ENCODE data around the gene LDB2.

Gene LDB2

DNA sequence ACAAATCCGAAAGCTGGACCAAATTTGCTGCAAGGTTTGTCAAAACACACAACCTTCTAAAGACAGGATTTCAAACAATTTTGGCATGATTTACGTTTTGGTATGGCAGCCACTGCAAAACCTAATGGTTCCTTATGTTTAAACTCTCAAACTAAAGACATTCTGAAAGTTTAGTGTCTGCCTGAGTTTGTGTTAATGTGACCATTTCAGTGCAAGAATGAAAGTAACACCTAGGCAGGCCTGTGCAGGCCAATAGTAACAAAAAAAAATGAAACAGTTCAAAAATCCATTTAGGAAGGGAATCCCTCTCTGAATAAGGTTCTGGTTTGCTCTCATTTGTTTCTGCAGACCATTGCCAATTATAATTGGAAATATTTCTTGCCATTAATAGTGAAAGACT lies 1.9 kb upstream of the LDB2 start:
- Mint-ChIP-seq H3K4me1 (ENCODE audit: low read depth) (peaks cover 5% of the 10 kb centered on the region), H3K9me3 (no peaks in the 10 kb centered on the region), H3K27ac (no peak overlapping the region), H3K36me3 (ENCODE audit: low read depth) (no peaks in the 10 kb centered on the region), H3K27me3 (ENCODE audit: low read depth) (peaks cover 20% of the 10 kb centered on the region), H3K4me3 (no peak overlapping the region)
- no peak for DNase-seq (ENCODE audit: low spot score)

DNA sequence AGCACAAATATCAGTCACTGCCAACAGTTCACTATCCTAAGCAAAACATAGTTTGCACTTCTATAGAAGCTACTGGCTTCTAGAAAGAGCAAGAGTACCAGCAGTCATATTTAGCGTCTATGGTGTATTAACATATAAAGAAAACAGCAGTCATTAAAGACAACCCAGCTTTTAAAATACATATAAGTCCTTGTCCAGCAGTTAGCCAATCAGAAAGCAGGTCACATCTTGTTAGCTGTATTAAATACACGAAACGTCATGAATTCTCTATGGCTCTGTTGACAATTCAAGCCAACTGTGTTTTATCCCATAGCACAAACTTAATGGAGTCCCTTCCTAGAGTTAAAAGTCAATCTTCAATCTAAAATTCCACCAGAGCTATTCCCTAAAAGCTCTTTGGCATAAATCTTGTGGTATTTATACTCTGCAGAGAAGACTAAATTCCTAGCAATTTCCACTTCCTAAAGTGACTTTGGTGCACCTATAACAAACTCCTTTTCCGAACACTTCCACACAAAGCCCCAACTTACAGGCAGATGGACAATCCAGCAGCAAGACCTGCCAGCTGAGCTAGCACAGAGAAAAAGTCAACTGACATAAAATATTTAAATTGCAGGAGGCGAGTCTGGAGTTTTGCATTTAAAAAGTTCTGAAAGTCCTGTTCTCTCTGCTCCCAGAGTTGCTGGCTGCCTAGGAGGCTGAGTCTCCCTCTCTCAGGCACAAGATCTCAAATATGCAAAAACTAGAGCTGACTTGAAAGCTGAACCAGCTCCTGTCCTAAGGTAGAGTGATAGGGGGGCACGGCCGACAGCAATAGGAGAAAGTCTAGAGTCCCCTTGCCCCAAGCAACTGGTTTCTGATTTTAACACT lies 1.3 kb downstream of the LDB2 start:
- H3K27ac Mint-ChIP-seq, result no peak overlapping the region
- H3K27me3 Mint-ChIP-seq (ENCODE audit: low read depth), result peaks cover 22% of the 10 kb centered on the region
- no peak overlapping the region for H3K4me3 Mint-ChIP-seq
- H3K9me3 Mint-ChIP-seq, result no peaks in the 10 kb centered on the region
- no peaks in the 10 kb centered on the region for H3K36me3 Mint-ChIP-seq (ENCODE audit: low read depth)
- no peak for DNase-seq (ENCODE audit: low spot score)
- H3K4me1 Mint-ChIP-seq (ENCODE audit: low read depth), result peaks cover 21% of the 10 kb centered on the region

DNA sequence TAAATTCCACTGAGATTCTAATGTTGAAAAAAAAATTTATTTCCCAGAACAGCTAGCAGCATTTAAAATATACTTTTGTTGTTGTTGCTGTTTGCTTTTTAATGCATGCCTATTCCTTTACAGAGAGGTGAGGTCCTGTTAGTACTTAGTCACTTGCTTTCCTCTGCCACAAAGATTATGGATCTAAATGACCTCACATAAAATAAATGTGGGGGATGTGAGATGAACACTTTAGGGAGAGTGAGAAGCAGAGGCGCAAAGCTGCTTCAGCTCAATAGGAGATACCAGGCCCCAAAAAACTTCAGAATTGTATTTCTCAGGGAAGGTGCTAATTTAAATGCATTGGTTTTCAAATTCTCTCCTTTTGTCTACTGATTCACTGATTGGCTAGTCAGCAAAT lies 4.0 kb downstream of the LDB2 start:
- Mint-ChIP-seq H3K27ac (no peak overlapping the region), H3K36me3 (ENCODE audit: low read depth) (no peaks in the 10 kb centered on the region), H3K9me3 (no peaks in the 10 kb centered on the region), H3K4me1 (ENCODE audit: low read depth) (peaks cover 38% of the 10 kb centered on the region), H3K4me3 (no peak overlapping the region), H3K27me3 (ENCODE audit: low read depth) (peaks cover 22% of the 10 kb centered on the region)
- no peak for DNase-seq (ENCODE audit: low spot score)

DNA sequence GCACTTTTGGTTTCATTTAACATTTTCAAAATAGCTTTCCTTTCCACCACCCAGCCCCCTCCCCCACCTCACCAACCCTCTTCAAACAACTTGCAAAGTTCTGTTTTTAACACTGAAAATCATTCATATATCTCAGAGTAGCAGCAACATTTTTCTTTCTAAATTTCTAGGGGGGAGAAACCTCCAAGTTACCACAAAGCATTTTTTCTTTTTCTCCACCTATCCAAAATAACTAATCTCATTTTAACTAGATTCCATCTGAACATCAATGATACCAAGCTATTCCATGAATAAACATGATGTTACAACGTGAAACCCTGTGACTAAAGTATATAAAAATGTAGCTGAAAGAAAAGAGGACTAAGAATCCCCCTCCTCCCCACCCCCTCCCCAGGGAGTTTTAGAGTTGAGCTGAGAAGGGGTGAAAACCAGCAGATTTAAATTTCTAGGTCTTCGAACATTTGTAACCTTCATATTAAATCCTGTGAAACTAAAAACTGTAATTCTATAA lies 5.2 kb downstream of the LDB2 start:
- DNase-seq (ENCODE audit: low spot score), result no peak
- Mint-ChIP-seq H3K27me3 (ENCODE audit: low read depth) (peaks cover 19% of the 10 kb centered on the region), H3K27ac (peak overlapping the region; percentile 33), H3K9me3 (no peaks in the 10 kb centered on the region), H3K4me1 (ENCODE audit: low read depth) (peaks cover 37% of the 10 kb centered on the region), H3K36me3 (ENCODE audit: low read depth) (no peaks in the 10 kb centered on the region), H3K4me3 (peak overlapping the region; percentile 61)

DNA sequence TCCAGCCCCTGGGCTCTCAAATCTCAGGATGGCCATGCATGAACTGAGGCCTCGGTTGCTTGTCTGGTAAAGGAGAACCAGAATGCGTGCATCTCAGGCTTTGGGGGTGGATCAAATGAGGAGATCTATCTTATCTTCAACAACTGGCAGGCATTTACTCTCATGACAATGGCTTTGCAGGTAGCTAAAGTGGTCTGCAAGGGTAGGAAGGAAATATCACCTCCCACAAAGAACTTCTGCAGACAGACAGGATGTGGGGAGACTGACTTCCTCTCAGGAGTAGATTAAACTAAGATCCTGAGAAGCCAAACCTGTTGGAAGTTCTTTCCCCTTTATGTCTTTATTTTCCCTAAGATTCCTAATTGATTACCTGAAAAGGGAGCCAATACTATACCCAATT lies 7.8 kb downstream of the LDB2 start:
- Mint-ChIP-seq H3K4me1 (ENCODE audit: low read depth) (peaks cover 35% of the 10 kb centered on the region), H3K27me3 (ENCODE audit: low read depth) (peaks cover 2% of the 10 kb centered on the region), H3K4me3 (peak overlapping the region; percentile 10), H3K36me3 (ENCODE audit: low read depth) (no peaks in the 10 kb centered on the region), H3K9me3 (no peaks in the 10 kb centered on the region), H3K27ac (no peak overlapping the region)
- DNase-seq (ENCODE audit: low spot score), result no peak

DNA sequence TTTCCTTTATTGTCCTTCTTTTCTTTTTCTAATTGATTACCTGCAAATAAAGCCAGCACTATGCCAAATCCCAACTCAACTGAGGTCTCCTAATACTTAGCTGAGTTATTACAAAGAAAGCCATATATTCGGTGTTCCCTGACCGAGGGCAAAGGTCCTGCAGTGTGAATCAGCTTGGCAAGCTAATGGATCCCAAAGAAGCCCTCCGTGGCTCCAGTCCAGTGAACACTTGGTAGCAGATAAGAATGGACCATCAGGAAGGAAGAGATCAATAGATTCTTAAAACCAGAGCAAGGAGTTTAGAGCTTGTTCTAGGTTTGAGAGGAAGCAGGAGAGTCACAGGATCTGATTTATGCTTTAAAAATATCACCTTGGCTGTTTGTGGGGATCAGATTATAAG lies 8.5 kb downstream of the LDB2 start:
- Mint-ChIP-seq H3K36me3 (ENCODE audit: low read depth) (no peaks in the 10 kb centered on the region), H3K9me3 (no peaks in the 10 kb centered on the region), H3K4me1 (ENCODE audit: low read depth) (peaks cover 35% of the 10 kb centered on the region), H3K4me3 (no peak overlapping the region), H3K27me3 (ENCODE audit: low read depth) (peaks cover 2% of the 10 kb centered on the region), H3K27ac (no peak overlapping the region)
- no peak for DNase-seq (ENCODE audit: low spot score)

DNA sequence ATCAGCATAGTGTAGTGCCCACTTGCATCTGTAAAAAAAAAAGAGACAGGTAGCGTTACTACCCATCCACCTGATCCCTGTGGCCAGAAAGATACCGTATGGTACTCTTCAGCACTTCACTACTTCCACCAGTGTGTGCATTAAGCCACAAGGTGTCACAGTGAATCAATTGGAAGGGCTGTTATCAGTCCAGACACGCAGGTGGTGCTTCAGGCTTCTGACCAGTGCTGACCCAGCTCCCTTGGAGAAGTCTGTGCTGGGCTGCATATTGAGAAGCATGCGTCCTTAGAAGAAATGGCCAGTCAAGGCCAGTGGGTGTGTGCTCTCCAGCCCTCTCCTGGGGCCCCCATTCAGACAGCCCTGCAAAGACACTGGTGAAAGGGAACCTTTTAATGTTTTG lies 10.6 kb downstream of the LDB2 start:
- Mint-ChIP-seq H3K4me1 (ENCODE audit: low read depth) (peaks cover 24% of the 10 kb centered on the region), H3K36me3 (ENCODE audit: low read depth) (no peaks in the 10 kb centered on the region), H3K27ac (no peak overlapping the region), H3K27me3 (ENCODE audit: low read depth) (no peaks in the 10 kb centered on the region), H3K9me3 (no peaks in the 10 kb centered on the region), H3K4me3 (no peak overlapping the region)
- no peak for DNase-seq (ENCODE audit: low spot score)

DNA sequence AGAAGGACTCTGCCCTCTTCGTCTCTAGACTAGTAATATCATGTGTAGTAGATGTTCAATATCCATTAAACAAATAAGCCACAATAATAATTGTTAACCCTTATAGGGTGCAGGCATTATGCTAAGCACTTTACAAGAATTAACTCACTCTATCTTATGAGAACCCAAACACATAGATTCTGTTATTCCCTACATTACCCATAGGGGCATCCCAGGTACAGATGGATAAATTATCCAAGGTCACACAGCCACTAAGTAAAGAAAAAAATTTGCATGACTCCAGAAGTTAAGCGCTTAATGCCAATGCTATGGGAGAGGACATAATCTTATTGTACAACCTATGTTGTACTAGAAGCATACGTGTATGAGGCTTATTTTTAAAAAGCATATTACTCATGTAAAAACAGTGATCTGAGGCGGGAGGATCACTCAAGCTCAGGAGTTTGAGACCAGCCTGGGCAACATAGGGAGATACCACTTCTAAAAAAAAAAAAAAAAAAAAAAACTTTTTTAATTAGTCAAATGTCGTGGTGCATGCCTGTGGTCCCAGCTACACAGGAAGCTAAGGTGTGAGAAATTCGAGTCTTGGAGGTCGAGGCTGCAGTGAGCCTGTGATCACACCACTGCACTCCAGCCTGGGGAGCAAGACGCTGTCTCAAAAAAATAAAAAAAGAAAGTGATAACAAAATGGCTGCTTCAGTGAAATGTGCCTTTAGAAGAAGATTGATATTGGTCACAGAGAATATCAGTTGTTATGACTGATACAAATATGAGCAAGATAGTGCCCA lies 13.6 kb downstream of the LDB2 start:
- Mint-ChIP-seq H3K27me3 (ENCODE audit: low read depth) (no peaks in the 10 kb centered on the region), H3K27ac (no peak overlapping the region), H3K9me3 (no peaks in the 10 kb centered on the region), H3K4me3 (no peak overlapping the region), H3K4me1 (ENCODE audit: low read depth) (peaks cover 3% of the 10 kb centered on the region), H3K36me3 (ENCODE audit: low read depth) (no peaks in the 10 kb centered on the region)
- DNase-seq (ENCODE audit: low spot score), result no peak

DNA sequence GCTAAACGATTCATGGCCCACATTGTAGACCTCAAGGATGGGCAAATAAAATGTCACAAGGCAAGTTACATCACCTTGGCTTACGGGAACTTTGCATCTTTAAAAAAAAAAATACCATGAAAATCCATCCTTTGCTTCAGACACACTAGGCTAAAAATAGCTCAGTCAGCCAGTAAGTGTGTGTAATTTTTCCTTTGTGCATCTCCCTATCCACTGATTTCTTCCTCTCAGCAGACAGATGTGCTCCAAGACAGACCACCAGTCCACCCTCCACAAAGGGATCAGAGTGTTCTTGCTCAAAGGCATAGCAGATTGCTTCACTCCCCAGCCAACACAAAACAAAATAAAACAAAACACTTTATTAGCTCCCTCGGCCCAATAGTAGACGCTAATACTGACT lies 14.6 kb downstream of the LDB2 start:
- H3K4me1 Mint-ChIP-seq (ENCODE audit: low read depth), result no peaks in the 10 kb centered on the region
- H3K36me3 Mint-ChIP-seq (ENCODE audit: low read depth), result no peaks in the 10 kb centered on the region
- no peak overlapping the region for H3K4me3 Mint-ChIP-seq
- H3K27me3 Mint-ChIP-seq (ENCODE audit: low read depth), result no peaks in the 10 kb centered on the region
- no peak for DNase-seq (ENCODE audit: low spot score)
- H3K9me3 Mint-ChIP-seq, result no peaks in the 10 kb centered on the region
- no peak overlapping the region for H3K27ac Mint-ChIP-seq

DNA sequence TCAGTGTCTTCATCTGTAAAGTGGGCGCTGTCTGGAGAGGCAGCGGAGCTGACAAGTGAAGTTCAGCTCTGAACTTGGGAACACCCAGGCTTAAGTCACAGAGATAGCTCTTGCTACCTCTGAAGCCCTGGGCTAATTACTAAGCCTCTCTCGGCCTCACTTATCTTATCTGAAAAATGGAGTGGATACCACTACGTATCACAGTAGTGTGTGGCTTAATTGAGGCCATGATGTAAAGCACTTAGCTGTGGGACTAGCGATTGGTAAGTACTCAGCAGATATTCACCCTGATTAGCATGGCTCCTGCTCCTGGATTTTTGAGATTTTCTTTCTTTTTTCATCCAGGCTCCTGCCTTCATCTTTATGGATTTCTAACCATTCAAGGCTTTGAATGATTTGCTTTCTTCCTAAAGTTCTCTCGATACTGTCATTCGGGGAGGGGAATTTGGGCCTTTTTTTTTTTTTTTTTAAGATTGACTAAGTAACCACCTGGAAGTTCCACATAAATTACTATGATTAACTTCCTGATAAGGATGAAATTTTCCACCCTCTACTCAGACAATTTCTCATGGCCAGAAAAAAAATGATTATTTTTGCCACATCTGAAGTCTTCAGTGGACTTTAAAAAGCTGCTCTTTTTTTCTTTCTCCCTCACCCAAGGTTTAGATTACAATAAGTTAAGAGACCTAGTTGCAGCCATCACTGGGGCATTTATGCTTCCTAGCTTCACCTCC lies 17.1 kb downstream of the LDB2 start:
- Mint-ChIP-seq H3K9me3 (no peaks in the 10 kb centered on the region), H3K4me3 (no peak overlapping the region), H3K36me3 (ENCODE audit: low read depth) (no peaks in the 10 kb centered on the region), H3K27ac (no peak overlapping the region), H3K4me1 (ENCODE audit: low read depth) (no peaks in the 10 kb centered on the region), H3K27me3 (ENCODE audit: low read depth) (no peaks in the 10 kb centered on the region)
- no peak for DNase-seq (ENCODE audit: low spot score)

DNA sequence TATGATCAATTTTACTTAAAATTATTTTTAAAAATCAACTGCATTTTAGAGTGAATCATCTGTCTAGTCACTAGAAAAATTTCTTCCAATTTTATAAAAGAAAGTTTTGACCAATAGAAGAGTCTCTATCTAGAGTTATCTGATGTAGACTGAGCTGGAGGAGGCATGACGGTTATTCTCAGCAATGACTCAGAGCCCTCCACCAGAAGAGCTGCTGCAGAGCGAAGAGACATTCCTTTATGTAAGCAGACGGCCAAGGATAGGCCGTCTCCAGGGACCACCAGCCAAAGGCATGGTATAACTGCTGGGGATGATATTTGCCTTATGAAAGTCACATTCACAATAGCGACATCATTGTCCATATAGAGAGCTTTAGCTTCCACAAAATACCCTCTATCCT lies 23.0 kb downstream of the LDB2 start:
- H3K4me1 Mint-ChIP-seq (ENCODE audit: low read depth), result no peaks in the 10 kb centered on the region
- no peak overlapping the region for H3K4me3 Mint-ChIP-seq
- no peaks in the 10 kb centered on the region for H3K9me3 Mint-ChIP-seq
- DNase-seq (ENCODE audit: low spot score), result no peak
- H3K27ac Mint-ChIP-seq, result no peak overlapping the region
- H3K27me3 Mint-ChIP-seq (ENCODE audit: low read depth), result peaks cover 2% of the 10 kb centered on the region
- H3K36me3 Mint-ChIP-seq (ENCODE audit: low read depth), result no peaks in the 10 kb centered on the region

DNA sequence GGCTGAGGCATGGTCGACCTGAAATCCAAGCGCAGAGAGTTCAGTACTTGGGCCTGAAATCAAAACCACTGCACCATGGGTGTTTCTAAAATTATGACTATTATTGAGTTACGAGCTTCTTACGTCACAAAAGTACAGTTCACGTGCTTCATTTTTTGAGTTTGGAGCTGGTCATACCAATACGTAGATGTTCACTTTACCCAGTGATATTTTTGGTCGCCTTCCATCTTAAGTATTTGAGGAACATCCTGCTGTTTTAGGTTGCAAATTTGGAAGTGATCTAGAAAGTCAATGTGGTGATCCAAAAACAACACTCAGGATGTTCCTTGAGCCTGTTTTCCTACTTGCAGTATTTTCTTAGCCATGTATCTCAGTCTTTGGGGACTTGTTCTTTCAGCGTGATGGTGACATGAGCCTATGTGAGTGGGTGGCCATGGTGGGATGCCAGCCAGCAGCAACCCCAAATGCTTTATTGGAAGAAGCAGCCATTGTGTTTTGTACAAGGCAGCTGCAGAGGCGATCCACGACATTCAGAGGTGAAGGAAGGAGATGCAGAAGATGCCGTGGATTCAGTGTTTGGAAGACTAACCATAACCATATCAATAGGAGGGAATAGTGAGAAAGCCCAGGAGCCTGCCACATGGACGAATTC lies 28.7 kb downstream of the LDB2 start:
- Mint-ChIP-seq H3K4me1 (ENCODE audit: low read depth) (no peaks in the 10 kb centered on the region), H3K4me3 (no peak overlapping the region)
- no peak for DNase-seq (ENCODE audit: low spot score)

DNA sequence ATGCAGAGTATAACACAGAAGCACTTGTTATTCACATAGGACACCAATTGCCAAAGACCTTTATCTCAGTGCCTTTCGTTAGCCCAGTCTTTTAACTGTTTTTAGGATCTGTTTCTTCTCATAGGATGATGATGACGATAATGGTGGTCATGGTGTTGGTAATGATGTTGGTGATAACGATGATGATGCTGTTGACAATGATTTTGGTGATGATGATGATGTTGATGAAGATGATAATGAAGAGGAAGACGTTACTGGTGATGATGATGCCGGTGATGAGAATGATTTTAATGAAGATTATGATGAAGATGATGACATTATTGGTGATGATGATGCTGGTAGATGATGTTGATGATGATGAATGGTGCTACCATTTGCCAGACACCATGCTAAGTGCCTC lies 29.8 kb downstream of the LDB2 start:
- no peaks in the 10 kb centered on the region for H3K27me3 Mint-ChIP-seq (ENCODE audit: low read depth)
- no peak overlapping the region for H3K27ac Mint-ChIP-seq
- no peaks in the 10 kb centered on the region for H3K36me3 Mint-ChIP-seq (ENCODE audit: low read depth)
- no peak for DNase-seq (ENCODE audit: low spot score)
- no peaks in the 10 kb centered on the region for H3K4me1 Mint-ChIP-seq (ENCODE audit: low read depth)
- no peak overlapping the region for H3K4me3 Mint-ChIP-seq
- no peaks in the 10 kb centered on the region for H3K9me3 Mint-ChIP-seq

More for the DNA sequence above, 28.7 kb downstream of the LDB2 start:
- Mint-ChIP-seq H3K9me3 (no peaks in the 10 kb centered on the region), H3K36me3 (ENCODE audit: low read depth) (no peaks in the 10 kb centered on the region), H3K27ac (no peak overlapping the region), H3K27me3 (ENCODE audit: low read depth) (peaks cover 2% of the 10 kb centered on the region)

All from T-helper 2 cell treated with Interferon-gamma antibody and Interleukin-4, amounts not matched to agents 5 μg/mL and 100 μg/mL, for 36 hours (primary cell).